ENCODE results near the gene AEBP1.

AEBP1 gene

DNA sequence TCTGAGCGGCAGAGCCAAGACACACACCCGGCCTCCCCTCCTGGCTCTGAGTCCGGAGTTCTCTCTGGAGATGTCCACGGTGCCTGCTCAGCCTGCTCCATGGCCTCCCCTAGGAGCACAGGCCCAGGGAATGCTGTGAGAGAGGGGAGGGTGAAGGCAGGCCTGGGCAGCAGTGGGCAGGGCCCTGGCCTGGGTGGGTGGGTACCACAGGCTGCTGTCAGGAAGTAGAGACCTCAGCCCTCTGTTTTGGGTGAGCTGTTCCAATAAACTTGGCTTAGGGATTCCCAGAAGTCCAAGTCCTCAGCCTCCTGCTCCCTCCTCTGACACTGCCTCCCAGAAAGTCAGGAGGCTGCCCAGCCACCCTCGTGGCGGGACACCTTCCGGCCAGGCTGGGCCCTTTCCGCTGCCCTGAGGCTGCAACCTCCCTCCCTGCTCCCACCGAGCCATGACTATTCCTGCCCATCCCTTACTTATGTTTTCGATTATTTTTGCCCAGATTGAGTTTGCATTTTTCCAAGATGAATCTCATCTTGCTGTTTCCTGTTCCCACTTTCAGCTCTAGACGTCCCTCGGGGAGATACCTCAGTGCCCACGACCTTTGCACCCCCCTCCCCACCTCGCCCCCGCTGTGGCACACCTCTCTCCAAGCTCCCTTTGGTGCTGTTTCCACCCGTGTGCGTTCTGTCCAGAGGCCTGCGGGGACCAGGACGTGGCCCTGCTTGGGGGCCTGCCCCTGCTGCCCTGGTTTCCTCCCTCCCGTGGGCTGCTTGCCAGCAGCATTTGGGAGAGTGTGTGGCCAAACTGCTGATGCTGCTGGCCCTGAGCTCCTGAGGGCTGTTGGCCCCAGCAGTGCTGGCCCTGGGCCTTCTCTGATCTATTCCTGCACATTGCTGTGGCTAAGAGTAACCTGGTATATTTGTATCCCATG lies 16.0 kb upstream of the AEBP1 start:
- DNase-seq = no peak

DNA sequence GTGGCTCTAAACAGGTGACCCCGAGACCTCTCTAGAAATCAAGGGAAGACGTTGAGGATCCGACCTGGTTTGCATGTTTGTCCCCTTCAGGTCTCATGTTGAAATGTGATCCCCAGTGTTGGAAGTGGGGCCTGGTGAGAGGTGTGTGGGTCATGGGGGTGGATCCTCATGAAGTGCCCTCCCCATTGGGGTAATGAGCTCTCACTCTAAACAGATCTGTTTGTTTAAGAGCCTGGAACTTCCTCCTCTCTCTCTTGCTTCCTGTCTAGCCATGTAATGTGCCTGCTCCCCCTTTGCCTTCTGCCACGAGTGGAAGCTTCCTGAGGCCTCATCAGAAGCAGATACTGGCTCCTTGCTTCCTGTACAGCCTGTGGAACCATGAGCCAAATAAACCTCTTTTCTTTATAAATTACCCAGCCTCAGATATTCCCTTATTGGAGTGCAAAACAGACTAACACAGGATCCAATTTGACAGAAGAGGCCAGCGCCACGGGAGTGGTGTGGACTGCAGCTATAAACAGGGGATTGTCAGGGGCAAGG lies 11.0 kb upstream of the AEBP1 start:
- no peak for DNase-seq

DNA sequence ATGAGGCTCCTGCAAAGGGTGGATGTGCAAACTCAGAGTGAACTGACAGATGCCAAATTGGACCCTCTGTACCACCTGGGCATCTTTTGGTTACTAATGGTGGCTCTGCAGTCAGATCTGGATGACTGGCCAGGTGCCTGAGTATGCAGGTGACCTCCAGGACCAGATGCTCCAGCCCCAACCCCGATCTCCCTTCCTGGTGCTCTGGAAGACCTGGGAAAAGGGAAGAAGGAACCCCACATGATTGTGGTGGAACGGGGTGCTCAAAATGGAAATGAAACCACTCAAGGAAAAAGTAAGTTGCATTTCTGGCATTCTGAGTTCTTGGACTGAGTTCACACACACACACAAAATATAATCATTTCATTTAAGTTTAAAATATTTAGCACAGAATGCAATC lies 9.8 kb upstream of the AEBP1 start:
- no peak for DNase-seq

DNA sequence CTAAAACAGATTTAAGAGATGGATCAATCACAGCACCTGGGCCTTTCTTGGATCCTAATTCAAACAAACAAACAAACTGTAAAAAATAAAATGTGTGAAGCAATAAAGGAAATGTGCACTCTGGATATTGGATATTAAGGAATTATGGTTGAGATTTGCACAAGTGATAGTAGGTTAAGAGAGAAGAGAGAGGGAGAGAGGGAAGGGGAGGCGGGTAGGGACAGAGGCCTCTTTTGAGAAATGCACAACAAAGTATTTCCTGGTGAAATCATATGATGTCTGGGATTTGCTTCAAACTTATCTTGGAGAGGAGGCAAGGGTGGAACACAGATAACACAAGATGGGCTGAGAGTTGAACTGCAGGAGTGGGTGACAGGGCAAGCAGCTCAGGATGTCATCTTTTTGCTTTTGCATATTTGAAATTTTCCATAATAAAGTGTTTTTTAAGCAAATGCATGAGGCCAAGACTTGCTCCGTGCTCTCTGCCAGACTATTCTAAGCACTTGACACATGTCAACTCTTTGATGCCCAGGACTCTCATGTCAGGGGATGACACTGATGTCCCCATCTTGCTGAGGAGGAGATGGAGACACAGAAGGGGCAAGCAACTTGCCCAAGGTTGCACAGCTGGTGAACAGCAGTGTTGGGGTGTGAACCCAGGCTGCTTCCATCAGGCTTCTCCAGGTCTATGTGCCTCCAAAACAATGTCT lies 9.1 kb upstream of the AEBP1 start:
- DNase-seq = no peak

DNA sequence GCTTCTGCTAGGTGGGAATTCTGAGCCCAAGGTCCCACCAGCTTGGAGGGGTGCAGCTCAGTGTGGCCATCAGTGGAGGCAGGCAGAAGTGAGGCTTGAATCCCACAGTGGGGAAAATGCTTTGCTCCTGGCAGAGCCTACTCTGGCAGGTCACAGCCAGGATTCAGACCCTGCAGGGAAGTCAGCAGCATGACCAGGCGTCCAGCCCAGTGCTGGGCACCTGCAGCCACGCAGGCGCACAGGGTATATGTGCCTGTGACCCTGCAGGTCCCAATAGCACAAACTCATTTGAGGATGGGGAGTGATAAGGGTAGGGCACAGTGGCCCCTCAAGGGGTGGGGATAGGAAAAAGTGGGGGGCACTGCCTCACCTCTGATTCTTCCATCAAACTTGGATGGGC lies 8.4 kb upstream of the AEBP1 start:
- DNase-seq = no peak

DNA sequence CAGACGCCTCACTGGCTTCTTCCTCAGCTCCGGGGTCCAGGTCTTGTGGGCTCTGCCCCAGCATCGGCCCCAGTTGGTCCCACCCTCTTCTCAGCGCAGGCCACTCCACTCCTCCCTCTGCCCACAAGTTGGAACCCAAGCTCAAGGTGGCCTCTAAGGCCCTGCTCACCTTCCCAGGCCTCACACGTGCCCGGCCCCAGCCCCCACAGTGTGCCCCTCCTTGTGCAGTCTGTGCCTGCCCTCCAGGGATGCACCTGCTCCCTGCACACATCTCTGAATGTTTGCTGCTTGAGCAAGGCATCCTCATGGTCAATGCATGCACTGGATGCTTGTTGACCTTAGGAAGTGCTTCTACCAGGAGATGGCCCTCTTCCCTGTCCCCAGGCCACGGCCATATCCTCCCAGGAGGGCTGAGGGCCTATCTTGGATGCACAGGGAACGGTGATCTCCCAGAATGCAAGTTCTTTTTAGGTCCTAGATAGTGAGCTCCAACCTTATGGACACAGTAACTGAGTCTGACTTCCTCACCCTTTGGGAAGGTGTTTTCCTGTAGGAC lies 7.7 kb upstream of the AEBP1 start:
- no peak for DNase-seq

DNA sequence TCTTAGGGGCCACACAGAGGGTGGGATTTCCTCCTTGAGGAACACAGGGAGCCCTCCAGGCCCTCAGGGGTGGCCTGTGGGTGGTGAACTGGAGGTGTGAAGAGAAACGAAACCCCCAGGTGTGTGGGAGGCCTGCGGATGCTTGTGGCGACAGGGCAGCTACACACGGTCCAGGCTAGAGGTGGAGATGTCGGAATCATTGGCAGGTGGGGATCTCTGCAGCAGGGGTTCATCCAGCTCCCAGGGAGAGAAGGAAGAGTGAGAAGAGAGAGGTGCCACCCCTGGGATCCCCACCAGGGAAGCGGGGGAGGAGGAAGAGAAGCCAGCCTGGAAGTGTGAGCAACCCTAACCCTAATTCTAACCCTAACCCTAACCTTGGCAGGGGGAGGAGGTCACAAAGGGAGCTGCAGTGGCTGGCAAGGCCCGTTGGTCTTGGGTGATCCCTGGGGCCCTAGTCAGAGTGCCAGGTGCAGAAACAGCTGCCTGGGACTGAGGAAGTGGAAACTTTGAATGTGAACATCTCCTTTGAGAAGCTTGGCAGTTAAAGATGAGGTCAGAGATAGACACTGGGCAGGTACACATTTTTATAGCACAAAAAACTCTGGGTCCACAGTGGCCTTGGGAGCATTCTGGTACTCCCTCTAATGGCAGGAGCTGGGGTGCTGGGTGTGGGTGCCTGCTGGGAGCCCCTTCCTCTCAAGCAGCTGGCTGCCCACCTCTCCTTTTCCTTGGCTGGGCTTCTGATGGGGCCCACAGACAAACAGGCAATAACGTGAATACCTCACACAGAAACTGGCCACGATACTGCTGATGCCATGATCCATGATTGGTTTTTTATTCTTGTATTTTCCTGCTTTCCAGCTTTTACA lies 6.8 kb upstream of the AEBP1 start:
- DNase-seq = no peak

DNA sequence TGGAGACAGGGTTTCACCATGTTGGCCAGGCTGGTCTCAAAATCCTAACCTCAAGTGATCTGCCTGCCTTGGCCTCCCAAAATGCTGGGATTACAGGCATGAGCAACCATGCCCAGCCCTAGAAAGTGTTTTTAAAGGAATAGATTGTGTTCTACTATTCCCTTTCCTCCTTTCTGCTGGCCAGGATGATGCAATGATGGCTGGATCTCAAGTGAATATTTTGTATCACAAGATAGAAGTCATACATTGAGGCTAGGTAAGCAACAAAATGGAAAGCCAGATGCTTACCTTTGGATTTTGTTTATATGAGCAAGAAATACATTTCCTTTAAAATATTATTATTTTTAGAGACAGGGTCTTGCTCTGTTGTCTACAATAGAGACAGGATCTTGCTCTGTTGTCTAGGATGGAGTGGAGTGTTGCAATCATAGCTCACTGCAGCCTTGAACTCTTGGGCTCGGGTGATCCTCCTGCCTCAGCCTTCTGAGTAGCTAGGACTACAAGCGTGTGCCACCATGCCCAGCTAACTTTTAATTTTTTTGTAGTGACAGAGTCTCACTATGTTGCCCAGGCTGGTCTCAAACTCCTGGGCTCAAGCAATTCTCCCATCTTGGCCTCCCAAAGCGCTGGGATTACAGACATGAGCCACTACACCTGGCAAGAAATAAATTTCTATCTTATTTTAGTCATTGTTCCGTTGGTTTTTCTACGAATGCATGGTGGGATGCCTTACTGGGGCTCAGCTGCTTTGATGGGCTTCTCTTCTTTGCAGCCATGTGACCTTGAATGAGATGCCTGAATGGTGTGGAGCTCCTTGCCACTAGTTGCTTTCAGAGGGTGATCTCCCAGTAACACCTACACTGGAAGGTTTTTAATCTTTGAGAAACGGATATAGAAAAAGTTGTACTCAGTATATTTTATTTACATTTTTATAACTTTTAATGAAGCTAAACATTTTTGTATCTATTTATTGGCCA lies 5.8 kb upstream of the AEBP1 start:
- DNase-seq = no peak

DNA sequence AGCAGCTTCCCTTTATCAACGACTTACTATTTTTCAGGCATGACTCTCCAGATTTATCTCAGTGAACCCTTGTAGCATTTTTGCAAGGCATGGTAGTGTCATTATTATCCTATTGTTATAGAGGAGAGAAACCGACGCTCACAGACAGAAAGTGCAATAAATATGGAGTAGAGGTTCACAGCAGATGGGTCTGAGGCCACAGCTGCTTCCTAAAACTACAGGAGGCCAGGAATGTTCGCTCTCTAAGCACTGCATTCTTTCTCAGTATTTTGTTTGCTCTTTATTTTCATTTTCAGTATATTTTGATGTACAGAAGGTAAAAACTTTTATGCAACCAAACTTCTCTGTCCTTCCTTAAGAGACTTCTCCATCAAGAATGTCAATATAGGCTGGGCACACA lies 4.5 kb upstream of the AEBP1 start:
- DNase-seq = no peak

DNA sequence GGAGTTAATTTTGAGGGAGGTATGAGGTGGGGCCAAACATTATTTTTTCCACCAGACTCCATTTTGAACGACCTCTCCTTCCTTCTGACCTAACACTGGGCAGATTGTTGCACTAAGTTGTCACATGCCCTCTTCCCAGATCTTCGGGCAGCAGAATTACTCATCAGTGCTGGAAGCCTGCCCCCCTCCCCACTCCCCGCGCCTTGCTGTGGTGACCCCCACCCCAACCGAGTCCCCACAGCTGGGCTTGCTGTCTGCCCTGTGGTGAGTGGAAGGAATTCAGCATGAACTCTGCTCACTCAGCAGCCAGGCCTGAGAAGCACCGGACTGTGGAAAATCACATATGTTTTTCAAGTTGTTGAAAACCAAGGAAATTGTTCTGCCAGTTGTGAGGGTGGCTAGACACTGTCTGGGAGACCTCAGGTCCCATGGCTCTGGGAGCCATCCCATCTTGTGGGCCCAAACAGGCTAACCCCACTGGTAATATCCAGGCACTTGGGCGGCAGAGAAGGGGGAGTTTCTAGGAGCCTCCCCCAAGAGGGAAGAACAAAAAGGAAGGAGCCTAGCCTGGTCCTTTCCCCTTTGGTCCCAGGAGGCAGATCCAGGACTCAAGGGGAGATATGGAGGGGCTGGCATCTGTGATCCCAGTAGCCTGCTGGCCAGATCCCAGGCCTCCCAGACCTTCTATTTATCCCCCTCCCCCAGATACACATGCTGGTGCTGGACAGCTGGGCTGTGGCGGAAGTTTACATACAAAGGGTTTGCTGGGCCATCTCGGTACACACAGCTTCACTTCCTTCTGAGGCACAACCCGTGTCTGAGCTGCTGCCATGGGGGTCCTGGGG lies 3.5 kb upstream of the AEBP1 start:
- DNase-seq = no peak

DNA sequence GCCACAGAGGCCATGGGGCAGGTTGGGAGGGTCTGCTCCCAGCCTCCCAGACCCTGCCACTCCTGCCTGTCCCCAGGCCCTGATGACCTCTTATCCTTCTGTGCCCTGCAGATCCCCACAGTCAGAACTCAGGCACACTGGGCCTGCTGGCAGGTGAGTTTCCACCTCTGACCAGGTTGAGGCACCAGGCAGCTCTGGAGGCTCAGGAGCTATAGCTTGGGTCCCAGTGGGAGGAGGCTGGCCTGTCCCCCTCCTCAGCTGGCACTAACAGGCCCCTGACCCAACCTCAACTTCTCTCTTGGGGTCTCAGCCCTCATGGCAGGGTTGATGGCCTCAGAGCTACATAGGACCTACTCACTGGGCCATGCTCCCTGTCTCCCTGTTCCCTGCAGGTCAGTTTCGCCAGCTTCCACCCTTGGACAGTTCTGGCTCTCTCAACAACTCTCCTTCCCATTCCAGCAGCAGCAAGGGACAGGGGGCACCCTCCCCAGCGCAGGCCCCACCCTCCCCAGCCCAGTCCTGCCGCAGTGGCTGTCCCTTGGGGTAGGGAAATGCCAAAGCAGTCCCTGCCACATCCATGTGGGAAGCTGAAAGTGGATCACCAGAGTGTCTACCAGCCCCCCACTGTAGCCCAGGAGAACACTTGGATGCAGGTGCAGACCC lies 2.7 kb upstream of the AEBP1 start:
- no peak for DNase-seq

DNA sequence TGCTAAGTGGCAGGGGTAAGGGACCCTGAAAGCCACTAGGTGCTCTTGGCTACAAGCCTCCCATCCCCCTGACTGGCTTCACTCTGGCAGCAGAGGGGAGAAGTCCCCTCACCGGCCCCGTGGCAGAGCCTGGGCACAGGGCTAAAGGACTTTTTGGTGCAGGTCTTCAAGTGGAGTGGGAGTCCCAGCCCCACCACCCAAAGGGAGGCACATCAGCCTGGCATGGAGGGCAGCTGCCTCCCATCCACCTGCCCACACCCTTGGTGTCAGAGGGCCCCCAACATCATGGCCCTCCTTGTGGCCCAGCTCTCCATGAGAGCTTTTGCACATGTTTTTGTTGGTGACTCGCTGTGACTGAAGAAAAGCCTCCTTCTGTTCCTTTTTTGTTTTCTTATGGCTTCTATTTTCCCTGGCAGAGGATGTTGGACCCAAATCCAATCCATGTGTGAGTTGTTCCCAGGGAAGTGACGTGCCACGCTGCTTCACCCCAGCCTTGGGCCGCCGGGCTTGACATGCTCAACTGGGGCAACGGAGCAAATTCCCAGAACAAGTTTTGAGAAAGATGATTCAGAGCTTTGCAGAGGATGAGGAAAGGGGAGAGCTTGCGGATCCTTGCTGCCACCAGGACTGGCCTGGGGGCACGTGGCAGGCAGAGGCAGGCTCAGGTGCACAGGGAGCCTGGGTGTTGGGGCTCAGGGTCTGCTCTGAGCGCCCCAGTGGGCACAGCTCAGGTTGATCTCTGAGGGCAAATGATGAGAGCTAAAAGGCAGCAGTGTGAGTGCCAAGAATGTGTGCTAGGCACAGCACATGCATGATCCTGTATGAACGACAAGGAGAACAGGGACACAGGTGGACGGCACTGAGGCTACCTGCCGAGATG lies 1.9 kb upstream of the AEBP1 start:
- no peak for DNase-seq

DNA sequence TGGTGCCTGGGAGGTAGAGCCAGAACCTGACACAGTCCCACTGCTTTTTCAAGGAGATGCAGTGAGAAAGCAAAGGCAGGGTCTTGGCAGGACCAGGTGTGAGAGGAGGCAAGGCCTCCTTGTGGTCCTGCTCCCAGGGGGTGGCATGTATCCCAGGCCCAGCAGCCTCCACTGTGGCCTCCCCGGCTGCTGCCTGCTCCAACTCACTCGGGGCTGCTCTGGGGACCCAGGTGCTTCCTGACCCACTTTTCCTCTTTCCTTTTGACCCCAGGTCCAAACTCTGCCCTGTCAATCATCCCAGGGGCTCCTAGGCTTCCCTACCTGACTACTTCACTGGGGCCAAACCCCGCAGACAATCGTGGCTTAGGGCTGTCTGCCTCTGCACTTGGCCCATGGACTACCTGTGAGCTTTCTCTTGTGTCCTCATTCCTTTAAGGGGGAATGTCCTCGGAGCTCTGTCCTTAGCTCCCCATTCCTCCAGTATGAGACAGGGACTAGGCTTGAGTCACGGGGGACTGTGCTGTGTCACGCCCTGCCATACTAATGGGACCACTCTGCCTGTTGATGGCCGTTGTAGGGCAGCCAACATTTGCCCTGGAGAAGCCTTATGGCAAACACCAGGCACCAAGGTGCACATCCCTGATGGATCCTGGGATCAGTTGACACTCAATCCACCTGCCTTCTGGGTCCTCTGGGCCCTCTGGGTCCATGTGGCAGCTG lies 1.1 kb upstream of the AEBP1 start:
- DNase-seq = no peak

DNA sequence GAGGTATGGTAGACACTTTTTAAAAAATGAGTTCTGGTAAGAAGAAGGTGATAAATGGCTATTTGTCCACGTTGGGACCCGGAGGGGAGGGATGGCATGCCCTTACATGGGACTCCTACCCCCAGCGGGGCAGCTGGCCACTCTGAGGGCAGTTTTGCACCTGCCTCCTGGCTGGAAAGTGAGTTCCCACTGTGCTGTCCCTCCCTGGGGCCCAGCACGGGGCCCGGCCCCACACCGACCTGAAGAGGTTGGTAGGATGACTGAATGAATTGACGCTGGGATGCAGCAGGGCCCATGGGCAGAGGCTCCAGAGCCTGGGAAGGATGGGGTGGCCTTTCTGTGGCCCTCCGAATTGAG lies 601 bp upstream of the AEBP1 start:
- DNase-seq = no peak

DNA sequence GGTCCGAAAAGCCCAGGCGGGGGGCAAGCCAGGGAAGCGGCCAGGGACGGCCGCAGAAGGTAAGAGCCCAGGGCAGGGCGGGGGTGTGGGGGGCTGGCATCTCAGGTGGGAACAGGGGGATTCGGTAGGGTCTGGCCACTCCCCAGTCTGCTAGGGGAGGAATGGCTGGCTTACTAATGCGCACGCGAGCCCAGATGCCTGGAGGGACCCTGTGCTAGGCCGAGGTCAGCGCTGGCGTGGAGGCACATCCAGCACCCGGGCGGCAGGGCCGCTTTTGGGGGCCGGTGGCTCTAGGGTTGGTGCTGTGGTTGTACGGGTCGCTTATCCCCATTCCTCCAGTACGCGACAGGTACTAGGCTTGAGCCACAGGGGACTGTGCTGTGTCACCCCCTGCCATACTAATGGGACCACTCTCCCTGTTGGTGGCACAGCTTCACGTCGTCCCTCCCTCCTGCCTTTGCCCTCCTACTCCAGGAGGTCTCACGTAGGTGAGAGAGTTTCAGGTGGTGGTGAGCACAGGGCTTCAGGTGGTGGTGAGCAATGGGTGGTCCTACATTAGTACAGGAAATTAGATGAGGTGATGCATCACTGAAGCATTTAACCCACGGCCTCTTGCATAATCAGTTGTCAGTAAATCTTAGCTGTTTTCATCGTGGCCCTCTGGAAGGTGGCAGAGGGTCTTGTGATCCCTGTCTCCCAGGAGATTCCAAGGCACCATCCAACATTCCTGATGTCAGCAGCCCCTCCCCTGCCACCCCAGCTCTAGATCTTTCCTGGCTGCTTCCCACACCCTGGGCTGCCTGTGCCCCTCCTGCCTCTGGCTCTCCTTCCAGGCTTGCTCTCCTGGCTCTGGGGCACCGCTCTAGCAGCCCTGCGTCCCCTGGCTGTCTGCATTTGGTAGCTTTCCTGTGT lies 971 bp downstream of the AEBP1 start:
- no peak for DNase-seq

DNA sequence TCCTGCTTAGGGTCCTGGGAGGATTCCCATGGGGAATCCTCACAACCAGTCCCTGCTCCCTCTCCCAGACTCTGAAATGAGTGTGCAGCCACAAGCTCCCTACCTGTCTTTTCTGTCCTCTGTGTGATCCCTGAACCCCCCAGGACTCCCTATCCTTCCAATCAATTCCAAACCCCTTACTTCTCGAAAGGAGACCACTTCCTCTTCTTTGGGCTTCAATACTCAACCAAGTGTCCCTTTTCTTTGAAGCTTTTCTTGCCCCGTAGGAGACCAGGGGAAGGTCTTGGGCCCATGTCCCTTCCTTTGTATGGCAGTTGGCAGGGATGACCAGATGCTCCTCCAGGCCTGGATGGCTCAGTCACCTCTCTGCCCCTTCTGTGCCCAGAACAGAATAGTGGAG lies 1.7 kb downstream of the AEBP1 start:
- DNase-seq = no peak
